Mesothelial cell of epicardium (in vitro differentiated cells): ENCODE results near the gene ING1. TPM values are rescaled to one million over a fixed set of nuclear protein-coding genes. Genes with fewer than 3 reads are reported as not detected.

Experiments used
- DNase-seq, 2 experiments: peaks; one replicate each; pipeline ENCODE4 v3.0.0; 2021; ENCODE audit warnings: low spot score in 2 of 2; ENCODE audit not compliant: unreplicated experiment in 2 of 2
- H3K27ac Mint-ChIP-seq: 2 replicates; pipeline ENCODE4 v1.8.0; 2021; ENCODE audit warnings: mixed read lengths
- H3K27me3 Mint-ChIP-seq: 2 replicates; pipeline ENCODE4 v1.8.0; 2021; ENCODE audit warnings: low read depth, mixed read lengths
- H3K36me3 Mint-ChIP-seq: 2 replicates; pipeline ENCODE4 v1.8.0; 2021; ENCODE audit warnings: mixed read lengths
- H3K4me1 Mint-ChIP-seq: 2 replicates; pipeline ENCODE4 v1.8.0; 2021; ENCODE audit warnings: mixed read lengths
- H3K4me3 Mint-ChIP-seq: 2 replicates; pipeline ENCODE4 v1.8.0; 2021; ENCODE audit warnings: mild to moderate bottlenecking, moderate library complexity, mixed read lengths
- H3K9me3 Mint-ChIP-seq: 2 replicates; pipeline ENCODE4 v1.8.0; 2021; ENCODE audit warnings: mixed read lengths
- total RNA-seq: library from RNA; stranded (reverse); gene quantifications from 3 replicates; pipeline ENCODE4 v1.2.1, GENCODE V29; 2021
- TF ChIP-seq, protein P1 (sequence below): fragments of 200-600 bp; sonication (generic); IDR thresholded peaks from one replicate; pipeline ENCODE4 v1.5.0; 2021; ENCODE audit warnings: antibody characterized with exemption; ENCODE audit not compliant: unreplicated experiment

Gene ING1
- total RNA-seq, 1 donor from 2014 or later: 19.1 TPM

DNA sequence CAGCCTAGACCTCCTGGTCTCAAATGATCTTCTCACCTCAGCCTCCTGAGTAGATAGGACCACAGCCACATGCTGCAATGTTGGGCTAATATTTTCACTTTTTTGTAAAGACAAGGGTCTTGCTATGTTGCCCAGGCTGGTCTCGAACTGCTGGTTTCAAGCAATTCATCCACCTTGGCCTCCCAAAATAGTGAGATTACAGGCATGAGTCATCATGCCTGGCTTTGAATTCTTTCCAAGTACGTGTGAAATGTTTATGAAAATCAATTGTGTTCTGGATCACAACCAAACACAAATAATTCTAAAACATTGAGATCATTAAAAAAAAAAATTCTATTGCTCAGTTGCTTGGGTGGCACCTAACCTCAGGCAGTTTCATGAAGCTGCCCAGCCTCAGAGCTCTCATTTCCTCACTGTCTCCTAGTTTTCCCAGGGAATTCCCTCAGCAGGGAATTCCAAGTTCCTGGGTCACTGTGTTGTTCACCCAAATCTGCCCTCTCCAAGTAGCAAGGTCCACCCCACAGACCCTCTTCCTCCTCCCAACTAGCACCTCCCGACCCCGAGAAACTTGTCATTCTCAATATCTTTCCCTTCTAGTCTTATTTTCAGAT lies 44.8 kb downstream of the ING1 start:
- Mint-ChIP-seq H3K27ac (no peak overlapping the region), H3K27me3 (peaks cover 6% of the 10 kb centered on the region), H3K36me3 (peaks cover 4% of the 10 kb centered on the region), H3K4me1 (peaks cover 7% of the 10 kb centered on the region), H3K9me3 (peaks cover 4% of the 10 kb centered on the region), H3K4me3 (no peak overlapping the region)
- no peak for DNase-seq
- TF ChIP-seq, protein P1, sequence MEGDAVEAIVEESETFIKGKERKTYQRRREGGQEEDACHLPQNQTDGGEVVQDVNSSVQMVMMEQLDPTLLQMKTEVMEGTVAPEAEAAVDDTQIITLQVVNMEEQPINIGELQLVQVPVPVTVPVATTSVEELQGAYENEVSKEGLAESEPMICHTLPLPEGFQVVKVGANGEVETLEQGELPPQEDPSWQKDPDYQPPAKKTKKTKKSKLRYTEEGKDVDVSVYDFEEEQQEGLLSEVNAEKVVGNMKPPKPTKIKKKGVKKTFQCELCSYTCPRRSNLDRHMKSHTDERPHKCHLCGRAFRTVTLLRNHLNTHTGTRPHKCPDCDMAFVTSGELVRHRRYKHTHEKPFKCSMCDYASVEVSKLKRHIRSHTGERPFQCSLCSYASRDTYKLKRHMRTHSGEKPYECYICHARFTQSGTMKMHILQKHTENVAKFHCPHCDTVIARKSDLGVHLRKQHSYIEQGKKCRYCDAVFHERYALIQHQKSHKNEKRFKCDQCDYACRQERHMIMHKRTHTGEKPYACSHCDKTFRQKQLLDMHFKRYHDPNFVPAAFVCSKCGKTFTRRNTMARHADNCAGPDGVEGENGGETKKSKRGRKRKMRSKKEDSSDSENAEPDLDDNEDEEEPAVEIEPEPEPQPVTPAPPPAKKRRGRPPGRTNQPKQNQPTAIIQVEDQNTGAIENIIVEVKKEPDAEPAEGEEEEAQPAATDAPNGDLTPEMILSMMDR: no peak

DNA sequence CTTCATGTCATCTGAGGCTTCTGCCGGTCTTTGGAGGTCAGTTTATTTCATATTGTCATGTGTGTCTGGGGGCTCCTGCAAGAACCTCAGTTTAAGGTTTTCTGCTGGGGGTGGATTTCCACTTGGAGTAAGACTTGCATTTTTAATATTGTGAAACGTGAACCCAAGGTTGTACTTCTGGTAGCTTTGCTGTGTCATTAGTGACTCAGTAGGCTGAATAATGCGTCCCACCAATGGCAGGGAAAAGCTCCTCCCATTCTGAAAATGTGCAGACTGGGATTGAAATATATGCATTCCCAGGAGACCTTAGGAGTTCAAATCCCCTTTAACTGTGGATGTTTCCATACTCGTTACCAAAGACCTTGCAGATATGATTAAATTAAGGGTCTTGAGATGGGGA lies 46.2 kb downstream of the ING1 start:
- Mint-ChIP-seq H3K27me3 (peaks cover 9% of the 10 kb centered on the region), H3K9me3 (peaks cover 8% of the 10 kb centered on the region), H3K27ac (no peak overlapping the region), H3K4me1 (peaks cover 7% of the 10 kb centered on the region), H3K4me3 (no peak overlapping the region), H3K36me3 (no peaks in the 10 kb centered on the region)
- TF ChIP-seq, protein P1: no peak
- no peak for DNase-seq

DNA sequence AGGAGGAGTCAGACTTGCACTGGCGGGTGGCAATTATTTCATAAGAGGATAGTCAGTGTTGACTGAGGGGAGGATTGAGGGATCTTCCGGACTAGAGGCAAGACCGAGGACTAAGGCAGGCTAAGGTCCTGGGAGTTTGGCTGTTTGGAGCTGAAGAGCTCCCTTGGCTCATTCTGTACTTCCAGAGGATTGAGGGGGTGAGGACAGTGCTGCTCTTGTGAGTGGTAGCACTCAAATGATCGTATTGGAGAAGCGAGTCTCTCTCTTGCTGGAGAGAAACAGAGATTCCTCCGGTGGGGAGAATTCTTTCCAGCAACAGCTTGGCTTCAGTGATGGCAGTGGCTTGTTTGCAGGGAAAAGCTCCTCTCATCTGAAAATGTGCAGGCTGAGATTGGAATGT lies 47.1 kb downstream of the ING1 start:
- peaks cover 7% of the 10 kb centered on the region for H3K4me1 Mint-ChIP-seq
- TF ChIP-seq, protein P1: no peak

DNA sequence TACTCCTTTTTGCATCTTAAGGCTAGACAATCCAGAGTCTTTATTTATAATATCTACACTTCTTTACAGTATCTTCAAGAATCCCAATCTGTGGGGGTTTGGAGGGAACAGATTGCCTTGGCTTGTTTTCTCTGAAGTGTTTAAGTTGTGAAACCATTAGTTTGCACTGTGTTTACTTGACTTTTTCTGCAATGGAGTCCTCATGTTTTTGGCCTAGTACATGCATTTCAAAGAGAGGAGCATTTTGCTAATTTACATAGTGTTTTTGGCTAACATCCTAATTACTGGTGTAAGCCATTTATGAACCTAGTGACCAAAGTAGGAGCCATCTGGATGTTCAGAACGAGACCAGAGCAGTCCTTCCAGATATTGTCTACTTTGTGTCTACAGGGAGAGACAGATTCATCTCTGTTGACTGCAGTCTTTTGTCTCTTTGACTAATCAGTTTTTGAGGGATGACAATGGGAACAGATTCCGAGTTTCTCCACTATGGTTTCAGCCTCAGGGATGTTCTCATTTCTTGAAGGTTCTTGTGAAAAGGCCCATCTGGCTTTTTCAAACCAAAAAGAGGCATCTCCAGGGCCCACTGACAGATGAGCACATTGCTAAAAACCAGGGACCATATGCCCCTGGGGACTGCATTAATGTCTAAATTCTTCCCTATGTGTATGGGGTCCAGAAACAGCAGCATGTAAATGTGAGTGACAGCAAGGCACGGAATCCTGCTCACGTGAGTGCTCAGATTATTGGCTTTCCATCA lies 53.4 kb downstream of the ING1 start:
- H3K27ac Mint-ChIP-seq: no peak overlapping the region
- no peak overlapping the region for H3K4me3 Mint-ChIP-seq
- no peaks in the 10 kb centered on the region for H3K36me3 Mint-ChIP-seq

More for the DNA sequence above, 47.1 kb downstream of the ING1 start:
- no peak for DNase-seq
- Mint-ChIP-seq H3K36me3 (no peaks in the 10 kb centered on the region), H3K9me3 (peaks cover 8% of the 10 kb centered on the region), H3K27me3 (peaks cover 10% of the 10 kb centered on the region), H3K27ac (no peak overlapping the region), H3K4me3 (no peak overlapping the region)

DNA sequence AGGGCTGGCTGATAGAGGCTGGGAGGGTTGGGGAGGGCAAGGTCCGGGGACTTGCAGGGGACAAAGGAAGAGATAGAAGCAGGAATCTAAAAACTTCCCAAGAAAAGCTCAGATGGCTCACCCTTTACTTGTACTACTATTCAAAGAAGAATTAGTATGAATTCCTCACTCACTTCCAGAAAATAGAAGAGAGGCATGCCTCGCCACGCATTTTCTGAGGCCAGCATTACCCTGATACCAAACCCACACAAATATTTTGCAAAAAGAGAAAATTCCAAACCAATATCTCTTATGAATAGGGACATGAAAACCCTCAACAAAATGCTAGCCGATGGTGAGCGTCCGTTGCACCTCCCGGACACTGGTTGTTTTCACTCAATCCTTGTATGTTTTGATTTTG lies 54.0 kb downstream of the ING1 start:
- H3K4me3 Mint-ChIP-seq: no peak overlapping the region
- no peak overlapping the region for H3K27ac Mint-ChIP-seq
- no peaks in the 10 kb centered on the region for H3K4me1 Mint-ChIP-seq
- DNase-seq: no peak
- H3K27me3 Mint-ChIP-seq: peaks cover 22% of the 10 kb centered on the region
- H3K9me3 Mint-ChIP-seq: peaks cover 13% of the 10 kb centered on the region
- TF ChIP-seq, protein P1: no peak
- no peaks in the 10 kb centered on the region for H3K36me3 Mint-ChIP-seq

More for the DNA sequence above, 53.4 kb downstream of the ING1 start:
- DNase-seq: no peak
- H3K9me3 Mint-ChIP-seq: peaks cover 13% of the 10 kb centered on the region
- H3K27me3 Mint-ChIP-seq: peaks cover 22% of the 10 kb centered on the region
- TF ChIP-seq, protein P1: no peak
- H3K4me1 Mint-ChIP-seq: no peaks in the 10 kb centered on the region
